Osteocyte (in vitro differentiated cells): ENCODE measurements around the gene KIF26A. TPM values are rescaled to one million over a fixed set of nuclear protein-coding genes. Genes with fewer than 3 reads are reported as not detected.

Experiments used
- DNase-seq: peaks from one replicate; pipeline ENCODE4 v3.0.0; 2021; ENCODE audit warnings: mixed read lengths; ENCODE audit not compliant: unreplicated experiment; ENCODE audit errors: extremely low spot score
- H3K27ac Mint-ChIP-seq: one replicate; pipeline ENCODE4 v1.8.0; 2021; ENCODE audit warnings: mild to moderate bottlenecking, mixed read lengths; ENCODE audit not compliant: unreplicated experiment
- H3K27me3 Mint-ChIP-seq: one replicate; pipeline ENCODE4 v1.8.0; 2021; ENCODE audit warnings: mixed read lengths; ENCODE audit not compliant: unreplicated experiment
- H3K36me3 Mint-ChIP-seq: one replicate; pipeline ENCODE4 v1.8.0; 2021; ENCODE audit warnings: mixed read lengths; ENCODE audit not compliant: unreplicated experiment
- H3K4me1 Mint-ChIP-seq: one replicate; pipeline ENCODE4 v1.8.0; 2021; ENCODE audit warnings: mixed read lengths; ENCODE audit not compliant: unreplicated experiment
- H3K4me3 Mint-ChIP-seq: one replicate; pipeline ENCODE4 v1.8.0; 2021; ENCODE audit warnings: mild to moderate bottlenecking, moderate library complexity, mixed read lengths; ENCODE audit not compliant: unreplicated experiment
- H3K9me3 Mint-ChIP-seq: one replicate; pipeline ENCODE4 v1.8.0; 2021; ENCODE audit warnings: mixed read lengths; ENCODE audit not compliant: unreplicated experiment
- total RNA-seq: library from RNA; stranded (reverse); gene quantifications from 2 replicates; pipeline ENCODE4 v1.2.1, GENCODE V29; 2021
- TF ChIP-seq, protein P1 (sequence below): fragments of 200-600 bp; sonication (generic); IDR thresholded peaks from 2 replicates; pipeline ENCODE4 v1.5.0; 2021; ENCODE audit warnings: antibody characterized with exemption, mild to moderate bottlenecking, moderate library complexity

Gene KIF26A
- total RNA-seq, 1 donor from 2014 or later, result 4.5 TPM

DNA sequence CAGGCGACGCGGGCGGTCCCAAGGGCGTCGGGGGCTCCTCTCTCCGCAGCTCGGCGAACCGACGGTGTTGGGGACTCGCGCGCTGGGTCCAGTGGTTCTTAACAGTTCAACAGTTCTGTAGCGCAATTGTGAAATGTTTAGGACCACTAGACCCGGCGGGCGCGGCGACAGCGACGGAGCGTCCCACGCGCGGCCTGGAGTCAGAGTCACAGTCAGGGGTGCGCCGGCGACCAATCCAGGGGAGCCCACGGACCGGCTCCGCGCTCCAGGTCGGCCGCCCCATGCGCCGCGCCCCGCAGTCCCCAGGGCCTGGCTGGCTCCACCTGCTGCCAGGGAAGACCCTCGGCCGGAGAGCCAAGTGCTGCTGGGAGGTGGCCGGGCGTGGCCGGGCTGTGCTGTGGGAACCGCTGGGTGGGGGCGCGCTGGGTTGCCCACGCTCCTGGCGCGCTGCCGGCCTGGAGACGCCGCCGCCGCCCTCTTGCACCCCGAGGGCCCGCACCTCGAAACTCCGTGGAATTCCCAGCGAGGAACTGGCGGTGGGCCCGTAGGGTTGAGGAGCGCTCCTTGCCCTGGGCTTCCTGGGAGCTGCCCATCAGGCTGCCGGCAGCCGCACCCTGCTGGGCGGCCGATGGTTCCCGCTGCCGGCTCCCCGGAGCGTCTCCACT is 20.9 kb upstream of the KIF26A start:
- H3K36me3 Mint-ChIP-seq, result no peaks in the 10 kb centered on the region
- H3K27ac Mint-ChIP-seq, result no peak overlapping the region
- DNase-seq, result no peak
- TF ChIP-seq, protein P1, sequence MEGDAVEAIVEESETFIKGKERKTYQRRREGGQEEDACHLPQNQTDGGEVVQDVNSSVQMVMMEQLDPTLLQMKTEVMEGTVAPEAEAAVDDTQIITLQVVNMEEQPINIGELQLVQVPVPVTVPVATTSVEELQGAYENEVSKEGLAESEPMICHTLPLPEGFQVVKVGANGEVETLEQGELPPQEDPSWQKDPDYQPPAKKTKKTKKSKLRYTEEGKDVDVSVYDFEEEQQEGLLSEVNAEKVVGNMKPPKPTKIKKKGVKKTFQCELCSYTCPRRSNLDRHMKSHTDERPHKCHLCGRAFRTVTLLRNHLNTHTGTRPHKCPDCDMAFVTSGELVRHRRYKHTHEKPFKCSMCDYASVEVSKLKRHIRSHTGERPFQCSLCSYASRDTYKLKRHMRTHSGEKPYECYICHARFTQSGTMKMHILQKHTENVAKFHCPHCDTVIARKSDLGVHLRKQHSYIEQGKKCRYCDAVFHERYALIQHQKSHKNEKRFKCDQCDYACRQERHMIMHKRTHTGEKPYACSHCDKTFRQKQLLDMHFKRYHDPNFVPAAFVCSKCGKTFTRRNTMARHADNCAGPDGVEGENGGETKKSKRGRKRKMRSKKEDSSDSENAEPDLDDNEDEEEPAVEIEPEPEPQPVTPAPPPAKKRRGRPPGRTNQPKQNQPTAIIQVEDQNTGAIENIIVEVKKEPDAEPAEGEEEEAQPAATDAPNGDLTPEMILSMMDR, result no peak
- H3K4me3 Mint-ChIP-seq, result no peak overlapping the region
- H3K9me3 Mint-ChIP-seq, result no peaks in the 10 kb centered on the region
- H3K4me1 Mint-ChIP-seq, result no peaks in the 10 kb centered on the region
- peaks cover 22% of the 10 kb centered on the region for H3K27me3 Mint-ChIP-seq

- no peak for DNase-seq
- no peaks in the 10 kb centered on the region for H3K9me3 Mint-ChIP-seq
- no peak overlapping the region for H3K4me3 Mint-ChIP-seq
- peaks cover 24% of the 10 kb centered on the region for H3K27me3 Mint-ChIP-seq
- no peaks in the 10 kb centered on the region for H3K36me3 Mint-ChIP-seq
- no peak overlapping the region for H3K27ac Mint-ChIP-seq
- H3K4me1 Mint-ChIP-seq, result no peaks in the 10 kb centered on the region
- TF ChIP-seq, protein P1, result no peak
Measured at GRCh38 chr14:104118006-104118844, 20.2 kb upstream of the KIF26A start.

- no peak overlapping the region for H3K4me3 Mint-ChIP-seq
- no peaks in the 10 kb centered on the region for H3K4me1 Mint-ChIP-seq
- H3K27ac Mint-ChIP-seq, result no peak overlapping the region
- H3K27me3 Mint-ChIP-seq, result peaks cover 26% of the 10 kb centered on the region
- TF ChIP-seq, protein P1, result no peak
- no peak for DNase-seq
- H3K9me3 Mint-ChIP-seq, result peaks cover 5% of the 10 kb centered on the region
- H3K36me3 Mint-ChIP-seq, result peaks cover 1% of the 10 kb centered on the region
Measured at GRCh38 chr14:104119119-104119487, 19.3 kb upstream of the KIF26A start.

GRCh38 chr14:104119488-104120251 is 18.7 kb upstream of the KIF26A start:
- DNase-seq, result no peak
- peaks cover 7% of the 10 kb centered on the region for H3K9me3 Mint-ChIP-seq
- H3K4me3 Mint-ChIP-seq, result no peak overlapping the region
- H3K4me1 Mint-ChIP-seq, result no peaks in the 10 kb centered on the region
- H3K27ac Mint-ChIP-seq, result no peak overlapping the region
- TF ChIP-seq, protein P1, result no peak
- H3K36me3 Mint-ChIP-seq, result peaks cover 1% of the 10 kb centered on the region
- peaks cover 26% of the 10 kb centered on the region for H3K27me3 Mint-ChIP-seq
